GM20000 (cell line): ENCODE results near the gene ZNF444.

ENCODE experiments used
- DNase-seq: peaks from one replicate; pipeline ENCODE4 v3.0.0; 2012; ENCODE audit warnings: low spot score
- TF ChIP-seq, protein P1 (sequence below): IDR thresholded peaks from 2 replicates; pipeline ENCODE4 v1.5.1; 2012; ENCODE audit warnings: mild to moderate bottlenecking, control low read depth; ENCODE audit errors: extremely low read depth, missing control alignments

ZNF444 gene

DNA sequence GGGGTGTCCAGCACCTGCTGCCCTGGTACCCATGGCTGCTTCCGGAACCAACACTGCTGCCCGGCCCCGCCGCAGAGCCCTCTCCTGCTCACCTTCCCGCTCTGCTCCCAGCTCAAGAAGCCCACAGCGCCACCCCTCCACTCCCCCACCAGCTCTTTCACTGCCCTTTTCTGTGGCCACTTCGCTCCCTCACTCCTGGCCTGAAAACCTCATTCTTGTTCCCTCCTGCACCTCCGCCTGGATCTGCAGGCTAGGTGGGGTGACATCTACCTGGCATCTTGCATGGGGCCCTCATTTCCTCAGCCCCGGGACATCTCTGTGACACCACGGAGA is 26.3 kb upstream of the ZNF444 start:
- TF ChIP-seq, protein P1, sequence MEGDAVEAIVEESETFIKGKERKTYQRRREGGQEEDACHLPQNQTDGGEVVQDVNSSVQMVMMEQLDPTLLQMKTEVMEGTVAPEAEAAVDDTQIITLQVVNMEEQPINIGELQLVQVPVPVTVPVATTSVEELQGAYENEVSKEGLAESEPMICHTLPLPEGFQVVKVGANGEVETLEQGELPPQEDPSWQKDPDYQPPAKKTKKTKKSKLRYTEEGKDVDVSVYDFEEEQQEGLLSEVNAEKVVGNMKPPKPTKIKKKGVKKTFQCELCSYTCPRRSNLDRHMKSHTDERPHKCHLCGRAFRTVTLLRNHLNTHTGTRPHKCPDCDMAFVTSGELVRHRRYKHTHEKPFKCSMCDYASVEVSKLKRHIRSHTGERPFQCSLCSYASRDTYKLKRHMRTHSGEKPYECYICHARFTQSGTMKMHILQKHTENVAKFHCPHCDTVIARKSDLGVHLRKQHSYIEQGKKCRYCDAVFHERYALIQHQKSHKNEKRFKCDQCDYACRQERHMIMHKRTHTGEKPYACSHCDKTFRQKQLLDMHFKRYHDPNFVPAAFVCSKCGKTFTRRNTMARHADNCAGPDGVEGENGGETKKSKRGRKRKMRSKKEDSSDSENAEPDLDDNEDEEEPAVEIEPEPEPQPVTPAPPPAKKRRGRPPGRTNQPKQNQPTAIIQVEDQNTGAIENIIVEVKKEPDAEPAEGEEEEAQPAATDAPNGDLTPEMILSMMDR, result no peak

DNA sequence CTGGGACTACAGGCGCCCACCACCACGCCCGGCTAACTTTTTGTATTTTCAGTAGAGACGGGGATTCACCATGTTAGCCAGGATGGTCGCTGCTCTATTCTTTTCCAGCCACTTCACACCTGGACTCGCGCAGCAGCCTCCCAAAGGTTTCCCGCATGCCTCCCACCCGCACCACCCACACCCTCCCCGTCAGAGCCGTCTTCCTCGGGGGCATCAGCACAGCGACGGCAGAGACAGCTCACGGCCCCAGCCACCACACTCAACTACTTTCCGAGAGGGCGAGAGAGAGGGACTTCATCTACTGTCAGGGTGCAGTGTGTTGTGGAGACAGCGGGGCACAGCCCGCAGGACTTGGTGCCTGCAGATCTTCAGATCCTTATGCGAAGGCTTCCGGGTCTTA is 25.6 kb upstream of the ZNF444 start:
- TF ChIP-seq, protein P1, result no peak
- DNase-seq, result no peak

More for the DNA sequence above, 26.3 kb upstream of the ZNF444 start:
- DNase-seq, result no peak

DNA sequence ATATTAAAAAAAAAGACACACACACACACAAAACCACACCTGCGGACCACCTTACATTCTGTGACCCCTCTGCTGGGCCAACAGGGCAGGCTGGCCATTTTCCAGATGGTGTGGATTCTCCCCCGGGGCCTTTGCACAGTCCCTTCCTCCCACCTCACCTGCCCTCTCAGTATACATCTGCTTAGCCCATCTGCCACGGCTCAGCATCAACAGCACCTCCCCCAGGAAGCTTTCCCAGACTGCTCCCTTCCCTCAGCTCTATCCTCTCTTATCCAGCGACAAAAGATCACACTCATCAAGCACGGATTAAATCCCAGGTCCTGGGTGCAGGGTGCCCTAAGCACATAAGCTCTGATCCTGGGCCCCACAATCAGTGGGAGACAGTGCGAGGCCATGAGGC is 24.5 kb upstream of the ZNF444 start:
- no peak for DNase-seq
- TF ChIP-seq, protein P1, result no peak

DNA sequence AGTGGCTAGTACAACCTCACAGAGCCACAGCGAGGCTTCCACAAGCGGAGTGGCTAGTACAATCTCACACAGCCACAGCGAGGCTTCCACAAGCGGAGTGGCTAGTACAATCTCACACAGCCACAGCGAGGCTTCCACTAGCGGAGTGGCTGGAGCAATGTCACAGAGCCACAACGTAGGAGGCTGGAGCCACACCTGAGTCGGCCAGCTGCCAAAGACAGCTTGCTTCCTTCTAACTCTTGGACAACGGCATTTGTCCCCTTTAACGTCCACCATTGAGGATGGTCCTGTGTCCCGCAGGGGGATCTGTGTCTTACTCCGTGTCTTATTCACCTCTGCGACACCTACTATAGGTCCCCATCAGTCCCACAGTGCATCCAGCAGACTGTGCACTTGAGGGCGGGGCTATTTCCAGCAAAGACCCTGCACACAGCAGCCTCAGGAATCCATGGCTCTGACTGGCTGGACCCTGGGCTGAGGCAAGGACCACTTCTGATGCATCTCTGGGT is 23.7 kb upstream of the ZNF444 start:
- DNase-seq, result no peak
- TF ChIP-seq, protein P1, result no peak

DNA sequence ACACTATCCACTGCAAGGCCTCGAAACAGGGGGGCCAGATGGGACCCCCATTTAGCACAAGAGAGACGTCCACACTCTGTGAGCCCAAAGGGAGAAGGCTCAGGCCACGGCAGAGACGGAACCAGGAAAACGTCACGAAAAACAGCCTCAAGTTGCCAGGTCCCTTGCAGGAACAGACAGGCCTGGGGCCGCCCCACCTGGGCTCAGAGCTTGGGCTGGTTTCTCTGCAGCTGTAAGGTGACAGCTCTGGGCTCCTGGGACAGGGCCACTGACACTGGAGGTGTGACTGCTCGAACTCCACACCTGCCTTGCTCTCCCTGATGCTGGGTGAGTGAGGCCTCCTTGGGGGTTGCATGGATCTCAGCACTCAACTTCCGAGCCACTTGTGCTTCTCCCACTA is 23.2 kb upstream of the ZNF444 start:
- DNase-seq, result no peak
- TF ChIP-seq, protein P1, result no peak

DNA sequence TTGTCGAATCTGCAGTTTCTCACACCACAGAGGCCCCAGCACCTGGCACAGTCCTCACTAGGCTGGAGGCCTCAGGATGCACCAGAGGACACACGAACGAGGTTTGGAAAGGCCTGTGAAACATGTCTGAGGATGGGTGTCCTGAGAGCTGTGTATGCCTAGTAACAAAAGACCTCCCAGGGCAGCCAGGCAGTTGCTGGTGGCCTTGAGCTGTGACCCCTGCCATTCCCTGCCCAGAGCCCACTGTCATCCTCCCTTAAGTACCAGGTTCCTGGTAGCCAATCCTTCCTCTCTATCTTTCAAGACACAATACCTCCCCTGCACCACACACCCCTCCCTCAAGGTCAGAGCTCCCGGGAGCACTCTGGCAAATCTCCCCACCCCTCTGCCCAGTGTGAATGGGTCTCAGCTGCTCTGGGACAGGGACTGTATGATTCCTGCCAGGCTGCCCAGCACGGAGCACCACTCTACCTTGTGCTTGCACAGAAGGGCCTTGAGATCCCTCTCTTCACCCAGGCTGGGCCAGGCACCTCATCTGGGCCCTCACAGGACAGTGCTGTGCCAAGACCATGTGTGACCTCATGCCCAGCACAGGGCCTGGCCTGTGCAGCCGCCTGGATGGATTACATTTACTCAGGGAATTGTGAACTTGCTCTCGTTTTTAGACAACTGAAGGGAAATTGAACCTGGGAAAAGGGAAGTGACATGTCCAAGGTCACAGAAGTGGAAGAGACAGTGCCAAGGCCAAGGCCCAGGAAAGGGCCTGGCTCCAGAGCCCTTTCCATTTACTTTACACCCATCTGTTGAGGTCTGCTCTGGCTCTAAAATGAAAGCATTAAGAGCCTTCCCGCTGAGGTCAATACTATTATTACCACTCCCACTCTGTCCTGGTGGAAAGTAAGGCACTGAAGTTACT is 22.2 kb upstream of the ZNF444 start:
- TF ChIP-seq, protein P1, result no peak
- no peak for DNase-seq

DNA sequence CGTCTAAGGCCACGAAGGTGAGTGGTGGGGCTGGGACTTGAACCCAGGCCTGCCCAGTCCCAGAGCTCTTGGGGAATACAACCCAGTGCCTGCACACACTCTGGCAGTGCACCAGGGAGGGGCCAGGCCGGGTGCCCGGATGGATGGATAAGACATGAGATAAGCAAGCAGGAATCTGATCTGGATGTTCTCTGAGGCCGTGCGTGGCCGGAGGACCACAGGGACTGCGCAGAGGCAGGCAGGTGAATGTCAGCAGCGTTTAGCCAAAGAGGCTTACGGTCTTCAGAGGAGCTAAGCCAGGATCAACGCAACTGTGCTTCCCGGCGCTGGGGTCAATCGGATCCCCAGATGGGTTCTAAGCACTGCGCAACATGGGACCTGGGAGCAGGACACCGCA is 21.5 kb upstream of the ZNF444 start:
- TF ChIP-seq, protein P1, result no peak
- DNase-seq, result no peak
